NCI-H748 (cell line): ENCODE data around the gene ADAMTS2.
"Not testable (repeated sequence)": the region's sequence is repeated elsewhere in the genome, so short reads cannot be mapped to it uniquely, and the experiment has no call there.

Experiments used
- DNase-seq: peaks from one replicate; lab custom pipeline; 2025; ENCODE audit not compliant: unreplicated experiment; lab: John Stamatoyannopoulos, UW

The ADAMTS2 gene

DNA sequence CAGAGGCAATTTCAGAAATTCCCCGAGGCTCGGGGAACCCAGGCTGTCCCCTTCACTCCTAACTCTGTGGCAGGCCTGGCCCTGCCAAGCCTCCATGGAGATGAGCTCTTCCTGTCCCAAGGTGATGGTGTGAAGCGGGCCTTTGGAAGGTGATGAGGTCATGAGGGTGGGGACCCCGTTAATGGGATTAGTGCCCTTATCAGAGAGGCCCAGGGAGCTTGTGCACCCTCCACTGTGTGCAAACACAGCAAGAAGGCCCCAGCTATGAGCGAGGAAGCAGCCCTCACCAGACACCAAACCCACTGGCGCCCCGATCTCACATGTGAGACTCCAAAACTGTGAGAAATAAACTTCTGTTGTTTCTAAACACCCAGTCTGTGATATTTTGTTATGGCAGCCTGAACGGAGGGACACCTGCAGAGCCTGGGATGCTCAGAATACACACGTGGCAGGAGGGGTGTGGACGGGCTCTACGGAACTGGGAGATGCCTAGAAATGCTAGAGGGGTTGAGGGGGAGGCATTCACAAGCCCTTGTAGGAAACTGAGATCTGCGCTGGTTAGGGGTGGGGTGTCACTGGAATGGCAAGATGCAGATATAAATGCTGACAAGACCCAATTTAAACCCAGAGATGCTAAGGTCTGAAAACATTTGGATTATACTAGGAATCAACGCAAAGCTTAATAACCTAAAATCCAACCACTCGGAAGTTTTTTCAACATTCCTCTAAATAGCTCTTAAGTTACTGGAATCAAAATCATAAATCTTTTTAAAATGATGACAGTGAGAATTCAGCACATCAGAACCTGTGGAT is 46.9 kb downstream of the ADAMTS2 start:
- DNase-seq, result no peak

DNA sequence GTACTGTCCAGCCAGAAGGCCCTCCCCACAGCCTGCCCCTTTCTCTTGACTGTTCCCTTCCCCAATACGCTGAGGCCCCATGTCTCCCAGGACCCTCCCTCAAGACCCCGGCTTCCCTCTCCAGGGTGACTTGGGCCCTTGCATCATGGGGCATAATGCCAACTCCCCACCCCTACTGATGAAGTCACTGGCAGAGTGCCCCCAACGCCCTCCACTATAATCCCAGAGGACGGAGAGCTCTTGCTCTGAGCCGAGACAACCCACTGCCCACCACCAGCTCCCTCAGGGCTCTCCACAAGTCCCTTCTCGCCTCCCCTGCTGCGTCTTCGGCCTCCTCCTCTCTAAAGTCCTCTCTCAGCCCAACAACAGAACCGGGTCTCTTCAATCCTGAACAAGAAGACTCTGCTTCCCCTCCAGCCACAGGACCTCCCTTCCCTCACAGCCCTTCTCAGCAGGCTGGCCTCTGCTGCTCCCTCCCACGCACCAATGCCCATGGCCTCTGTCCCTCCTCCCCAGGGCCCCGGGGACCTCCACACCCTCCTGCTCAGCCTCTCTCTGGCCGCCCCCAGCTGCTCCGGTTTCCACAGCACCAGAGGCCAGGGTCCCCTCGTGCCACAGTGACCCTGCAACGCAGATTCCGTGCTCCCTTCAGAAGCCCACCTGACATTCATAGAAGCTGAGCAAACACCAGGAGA is 47.6 kb downstream of the ADAMTS2 start:
- DNase-seq, result no peak

DNA sequence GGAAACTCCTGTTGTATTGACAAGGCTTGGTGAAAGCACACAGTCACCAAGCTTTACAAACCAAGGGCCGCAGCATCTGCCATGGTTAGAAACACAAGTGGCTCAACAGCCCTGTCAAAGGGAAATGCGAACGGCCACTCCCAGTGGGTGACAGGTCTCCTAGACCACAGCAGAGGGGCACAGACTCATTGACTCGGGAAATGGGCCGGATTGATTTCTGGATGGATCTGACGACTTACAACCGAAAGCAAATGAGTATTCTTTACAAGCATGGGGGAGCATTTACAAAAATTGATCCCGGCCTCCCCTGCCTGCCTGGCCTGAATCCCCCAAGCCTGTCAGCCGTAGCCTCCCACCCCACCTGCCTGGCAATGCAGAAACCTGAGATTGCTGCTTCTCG is 48.2 kb downstream of the ADAMTS2 start:
- DNase-seq, result no peak

DNA sequence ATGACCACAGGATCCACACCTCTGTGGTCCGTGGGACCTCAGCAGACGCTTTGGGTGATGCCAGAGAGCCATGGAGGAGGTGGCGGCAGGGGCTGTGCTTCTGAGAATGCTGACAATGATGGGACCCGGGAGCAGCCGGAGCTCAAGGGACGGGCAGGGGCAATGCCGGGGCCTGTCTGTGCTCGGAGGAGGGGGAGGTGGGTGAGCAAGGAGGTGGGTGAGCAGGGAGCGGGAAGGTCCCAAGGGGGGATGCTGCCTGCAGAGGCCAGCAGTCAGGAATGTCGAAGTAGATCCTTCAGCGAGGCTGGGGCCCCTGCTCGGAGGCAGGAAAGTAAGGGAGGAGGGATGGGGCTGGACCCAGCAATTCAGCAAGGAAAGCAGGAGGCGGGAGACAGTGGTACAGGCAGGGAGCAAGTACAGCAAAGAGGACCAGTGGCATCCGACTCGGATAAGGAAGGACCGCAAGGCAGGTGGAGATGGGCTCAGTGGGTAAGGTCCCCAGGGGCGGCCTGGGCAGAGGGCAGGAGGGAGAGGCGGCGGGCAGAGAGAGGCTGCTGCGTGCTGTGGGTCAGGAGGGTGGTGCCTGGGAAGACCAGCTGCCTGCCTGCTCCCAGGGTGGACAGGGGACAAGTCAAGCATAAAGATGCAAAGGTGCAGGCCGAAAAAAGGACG is 49.0 kb downstream of the ADAMTS2 start:
- DNase-seq, result no peak

DNA sequence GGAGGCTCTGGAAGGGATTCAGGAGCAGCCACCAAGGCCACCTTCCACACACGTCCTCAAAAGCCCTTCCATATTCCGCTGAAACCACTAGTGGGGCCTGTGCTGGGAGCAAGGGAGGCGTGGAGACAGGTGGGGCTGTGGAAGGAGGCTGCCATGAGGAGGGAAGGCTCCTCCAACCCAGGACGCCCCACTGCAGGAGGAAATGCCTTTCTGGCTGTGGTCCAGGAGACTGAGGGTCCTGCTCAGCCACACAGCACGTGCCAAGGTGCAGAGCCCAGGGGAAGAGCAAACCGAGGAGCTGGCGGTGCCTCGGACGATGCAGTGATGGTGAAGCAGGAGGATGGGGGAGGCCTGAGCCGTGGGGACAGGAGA is 49.5 kb downstream of the ADAMTS2 start:
- no peak for DNase-seq

DNA sequence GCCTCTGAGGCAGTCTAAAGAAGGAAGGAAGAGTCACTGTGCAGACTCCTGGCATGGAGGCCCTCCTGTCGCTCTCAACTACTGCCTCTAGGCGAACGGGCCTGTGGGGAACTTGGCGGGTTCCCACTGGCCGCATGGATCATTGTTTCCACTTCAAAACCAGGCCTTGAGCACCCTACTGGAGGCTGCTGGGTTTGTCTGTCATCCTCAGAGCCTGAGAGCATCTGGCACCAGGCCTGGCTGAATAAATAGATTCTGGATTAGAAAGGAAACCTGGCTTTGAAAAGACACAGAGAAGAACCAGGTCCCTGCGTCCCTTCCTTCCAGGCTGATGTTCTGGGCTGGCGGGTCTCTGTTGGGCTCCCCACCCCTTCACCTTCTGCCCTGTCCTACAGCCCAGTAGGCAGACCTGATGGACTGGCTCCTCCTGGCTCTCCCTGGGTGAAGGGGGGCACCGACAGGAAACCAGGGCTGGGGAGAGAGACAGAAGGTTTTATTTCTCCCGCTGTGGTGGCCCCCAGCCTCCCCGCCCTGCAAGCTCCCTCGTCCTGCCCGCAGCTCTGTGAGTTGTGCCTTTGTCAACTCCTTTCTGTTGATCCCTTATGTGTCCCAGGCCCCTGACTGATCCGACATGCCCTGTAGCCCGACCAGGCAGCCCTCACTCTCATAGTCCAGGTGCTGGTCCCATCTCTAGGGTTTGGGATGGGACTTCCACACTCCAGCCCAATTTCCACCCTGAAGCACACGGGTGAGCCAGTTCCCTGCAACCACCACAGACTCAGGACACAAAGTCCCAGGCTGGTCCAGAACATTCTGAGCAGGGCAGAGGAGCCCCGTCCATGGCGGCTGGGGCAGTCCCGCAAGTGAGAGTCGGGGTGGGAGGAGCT is 50.1 kb downstream of the ADAMTS2 start:
- DNase-seq, result no peak

DNA sequence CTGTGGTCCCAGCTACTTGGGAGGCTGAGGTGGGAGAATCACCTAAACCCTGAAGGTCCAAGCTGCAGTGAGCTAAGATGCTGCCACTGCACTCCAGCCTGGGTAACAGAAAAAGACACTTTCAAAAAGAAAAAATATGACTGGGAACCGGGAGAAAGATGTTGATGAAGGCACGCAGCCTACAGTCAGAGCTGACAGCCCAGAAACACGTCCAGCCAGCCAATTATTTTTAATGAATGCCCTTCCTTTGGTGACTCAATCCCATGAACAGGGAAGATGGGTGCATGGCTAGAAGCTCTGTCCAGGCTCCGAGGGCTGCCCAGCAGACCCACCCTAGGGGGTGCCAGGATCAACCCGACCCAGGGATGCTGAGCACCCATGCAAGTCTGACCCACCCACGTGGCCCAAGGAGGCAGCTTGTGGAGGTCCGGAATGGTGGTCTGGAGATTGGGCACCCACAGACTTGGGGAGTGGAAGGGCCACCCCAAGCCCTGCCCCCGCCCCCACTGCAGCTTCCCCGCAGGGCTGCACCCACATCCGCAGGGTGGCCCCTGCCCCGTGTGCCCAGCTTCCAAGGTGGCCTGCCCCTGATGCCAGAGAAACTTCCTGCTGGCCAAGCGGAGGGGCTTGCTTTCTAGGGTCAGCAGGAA is 51.0 kb downstream of the ADAMTS2 start:
- no peak for DNase-seq

DNA sequence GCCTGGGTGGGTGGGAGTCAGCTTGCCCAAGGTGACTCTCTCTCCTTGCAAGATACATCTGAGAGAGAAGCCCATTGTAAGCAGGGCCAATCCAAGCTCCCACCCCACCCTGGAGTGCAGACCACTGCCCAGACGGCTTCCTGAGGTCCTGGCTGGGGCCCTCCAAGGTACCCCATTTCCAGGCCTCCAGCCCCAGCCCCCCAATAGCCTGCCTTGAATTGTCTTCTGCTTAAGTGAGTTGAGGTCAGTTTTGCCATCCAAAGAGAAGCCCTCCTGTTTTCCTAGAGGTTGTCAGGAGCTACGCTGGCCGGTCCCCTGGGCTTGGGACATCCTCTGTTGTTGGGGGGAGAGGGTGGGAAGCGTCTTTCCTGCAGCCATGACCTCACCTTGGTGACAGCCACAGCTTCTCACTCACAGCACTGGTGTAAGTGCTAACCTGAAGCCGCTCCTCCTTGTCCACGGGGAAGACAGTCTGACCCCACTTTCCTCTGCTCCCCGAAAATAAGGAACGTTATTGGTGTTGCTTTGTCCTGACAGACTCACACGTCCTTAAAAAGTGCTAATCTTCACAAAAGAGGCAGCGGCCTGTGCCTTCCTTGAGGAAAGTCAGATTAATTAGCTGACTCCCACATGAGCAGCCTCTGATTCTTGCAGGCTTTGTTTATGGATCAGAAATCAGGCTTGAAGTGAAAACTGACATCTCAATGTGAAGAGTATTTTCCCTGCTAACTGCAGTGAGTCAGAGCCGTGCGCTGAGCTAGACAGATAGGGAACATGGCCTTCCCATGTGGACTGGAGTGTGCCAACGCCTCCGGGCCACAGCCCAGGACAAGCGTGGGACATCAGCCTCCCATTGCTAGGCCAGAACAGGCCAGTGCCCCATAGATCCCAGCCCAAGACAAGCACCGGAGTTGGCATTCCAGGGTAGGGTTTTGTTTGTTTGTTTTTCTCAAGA is 52.3 kb downstream of the ADAMTS2 start:
- no peak for DNase-seq

DNA sequence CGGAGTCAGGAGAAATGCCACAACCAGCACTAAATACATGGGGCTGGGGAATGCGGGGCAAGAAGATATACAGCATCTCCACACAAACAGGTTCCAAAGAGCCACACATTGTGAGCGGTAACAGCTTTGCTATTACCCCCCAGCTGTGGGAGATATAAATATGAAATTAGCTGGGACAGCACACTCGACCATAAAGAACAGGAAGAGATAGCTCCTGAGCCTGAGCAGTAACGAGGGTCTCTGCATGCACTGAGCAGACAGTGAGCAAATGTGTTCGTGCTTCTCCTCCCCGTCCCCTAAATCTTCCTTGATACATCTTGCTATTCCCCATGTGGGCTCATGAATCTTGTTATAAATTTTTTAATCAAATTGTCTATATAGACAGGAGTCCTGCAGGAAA is 53.1 kb downstream of the ADAMTS2 start:
- no peak for DNase-seq

DNA sequence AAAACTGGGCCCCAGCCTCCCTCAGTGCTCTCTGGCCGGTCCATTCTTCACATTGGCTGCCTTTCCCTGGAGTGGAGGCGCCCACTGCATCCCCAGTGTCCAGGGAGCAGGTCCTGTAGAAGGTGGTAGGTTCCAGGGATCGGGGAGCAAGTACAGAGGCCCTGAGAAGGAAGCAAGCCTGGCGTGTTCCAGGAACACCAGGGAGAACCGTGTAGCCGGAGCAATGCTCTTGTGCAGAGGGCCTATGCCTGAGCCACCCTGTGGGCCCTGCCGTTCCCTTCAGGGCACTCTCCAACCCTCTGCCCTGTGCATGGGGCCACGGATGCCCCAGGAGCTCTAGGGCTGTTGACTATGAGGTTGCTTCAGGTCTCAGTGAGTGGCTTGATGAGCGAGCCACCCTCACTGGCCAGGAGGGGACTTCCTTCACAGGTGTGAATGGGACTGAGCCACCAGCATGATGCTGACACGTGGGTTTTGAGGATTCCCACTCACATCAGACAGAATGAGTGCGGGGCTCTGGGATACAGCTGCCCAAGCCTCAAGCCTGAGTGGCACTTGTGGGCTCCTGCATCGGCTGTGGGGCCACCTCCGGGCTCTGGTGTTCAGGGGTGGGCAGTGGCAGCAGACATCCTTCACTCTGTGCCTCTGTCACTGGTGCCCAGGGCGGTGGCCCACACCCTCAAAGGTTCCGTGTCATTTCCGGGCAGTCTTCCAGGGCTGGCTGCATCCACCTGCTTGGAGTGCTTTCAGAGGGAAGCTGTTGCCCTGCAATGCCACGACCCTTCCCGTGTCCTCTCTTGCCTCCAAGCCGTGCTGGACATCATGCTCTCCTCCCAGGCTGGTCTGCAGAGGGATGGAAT is 54.4 kb downstream of the ADAMTS2 start:
- no peak for DNase-seq

DNA sequence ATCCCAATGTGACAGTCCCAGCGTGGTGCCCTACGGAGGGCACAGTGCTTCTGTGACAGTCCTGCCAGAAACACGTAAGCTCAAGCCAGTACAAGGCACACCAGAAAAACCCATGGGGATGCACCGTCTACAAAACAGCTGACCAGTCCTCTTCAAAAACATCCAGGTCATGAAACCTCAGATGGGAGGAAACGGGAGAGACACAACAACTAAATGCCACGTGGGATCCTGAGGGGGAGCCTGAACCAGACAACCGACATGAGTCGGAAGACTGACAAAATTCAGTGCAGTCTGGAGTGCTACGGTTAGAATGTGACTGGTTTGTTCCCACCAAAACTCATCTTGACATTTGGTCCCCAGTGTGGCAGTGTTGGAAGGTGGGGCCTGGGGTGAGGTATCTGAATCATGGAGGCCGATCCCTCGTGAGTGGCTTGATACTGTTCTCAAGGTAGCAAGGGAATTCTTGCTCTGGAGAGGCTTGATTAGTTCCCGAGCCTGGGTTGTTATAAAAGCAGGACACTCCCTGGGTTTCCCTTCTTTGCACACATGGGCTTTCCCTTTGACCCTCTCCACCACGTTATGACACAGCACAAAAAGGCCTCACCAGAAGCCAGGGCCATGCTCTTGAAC is 55.4 kb downstream of the ADAMTS2 start:
- DNase-seq, result no peak

DNA sequence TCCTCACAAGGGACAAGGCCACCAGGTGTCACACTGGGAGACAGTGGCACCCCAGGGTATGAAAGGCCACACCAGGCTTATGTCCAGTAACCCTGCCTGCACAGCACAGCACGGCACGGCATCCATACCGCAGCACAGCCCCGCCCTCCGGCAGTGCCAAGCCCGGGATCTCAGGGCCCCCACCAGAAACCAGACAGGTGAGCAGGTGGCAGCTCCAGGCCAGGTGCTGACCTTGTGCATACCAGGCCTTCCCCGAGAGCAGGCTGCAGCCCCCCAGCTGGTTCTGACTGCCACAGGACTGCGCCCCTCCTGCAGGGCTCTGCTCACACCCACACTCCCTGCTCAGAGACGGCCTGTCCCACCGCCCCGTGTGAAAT is 56.5 kb downstream of the ADAMTS2 start:
- DNase-seq, result no peak

DNA sequence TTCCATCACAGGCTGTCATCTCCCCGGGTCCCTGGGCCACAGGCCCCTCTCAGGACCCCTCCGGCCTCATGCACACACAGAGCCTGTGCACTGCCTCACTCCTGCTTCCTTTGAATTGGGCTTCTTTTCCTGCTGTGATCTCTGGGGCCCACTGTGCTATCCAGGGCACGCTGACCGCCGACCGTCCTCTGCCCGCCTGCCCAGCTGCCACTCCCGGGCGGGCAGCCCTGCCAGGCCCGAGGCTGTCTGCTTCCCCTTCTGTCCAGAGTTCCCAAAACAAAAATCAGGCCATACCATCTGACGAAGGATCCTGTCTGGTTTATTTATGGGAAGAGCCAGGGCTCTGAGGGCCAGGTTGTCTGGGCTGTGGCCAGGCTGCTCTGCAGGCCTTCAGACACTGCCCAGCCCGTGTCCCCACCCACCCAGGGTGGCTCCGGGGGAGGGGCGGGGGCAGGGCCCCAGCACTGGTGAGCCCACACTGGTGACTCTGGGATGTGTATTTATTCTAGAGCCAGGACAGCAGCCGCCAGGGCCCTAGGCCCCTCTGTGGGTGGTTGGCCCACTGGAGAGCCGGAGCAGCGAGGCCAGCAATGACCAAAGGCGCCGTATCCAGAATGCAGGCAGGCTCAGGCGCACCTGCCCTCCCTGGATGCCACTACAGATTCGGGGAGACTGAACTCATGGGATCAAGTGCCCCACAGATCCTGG is 57.0 kb downstream of the ADAMTS2 start:
- no peak for DNase-seq

DNA sequence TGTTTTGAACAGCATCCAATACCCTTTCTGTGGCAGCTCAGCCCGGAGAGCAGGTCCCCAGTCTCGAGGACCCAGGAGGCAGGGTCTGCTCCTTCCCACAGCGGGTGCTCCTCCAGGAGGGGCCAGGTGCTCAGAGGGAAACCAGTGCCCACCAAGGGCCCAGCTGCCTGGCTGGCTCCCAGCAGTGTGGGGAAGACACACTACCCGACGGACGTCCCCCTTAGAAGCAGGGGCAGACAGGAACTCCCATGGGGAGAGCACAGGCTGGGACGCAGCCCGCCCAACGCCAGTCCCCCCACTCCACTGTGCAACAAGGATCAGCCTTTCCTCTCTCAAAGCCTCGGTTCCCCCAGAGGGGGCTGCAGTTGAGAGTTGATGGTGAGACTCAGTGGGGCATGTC is 57.6 kb downstream of the ADAMTS2 start:
- no peak for DNase-seq

DNA sequence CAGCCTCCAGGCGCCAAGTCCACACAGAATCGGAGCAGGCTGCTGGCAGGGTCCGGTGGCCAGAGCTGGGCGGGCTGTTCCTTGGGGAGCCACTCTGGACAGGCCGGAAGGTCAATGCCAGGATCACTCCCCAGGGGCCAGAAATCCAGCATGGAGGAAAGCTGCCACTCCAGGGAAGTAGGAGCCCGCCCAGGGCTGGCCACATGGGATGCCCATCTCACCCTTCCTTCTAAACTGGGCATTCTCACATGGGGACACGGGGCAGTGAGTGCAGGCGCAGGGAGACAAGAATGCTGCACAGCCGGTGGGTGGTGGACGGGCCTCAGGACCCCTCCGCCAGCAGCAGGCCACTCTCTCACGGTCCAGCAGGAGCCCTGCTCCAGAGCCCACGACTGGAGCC is 58.2 kb downstream of the ADAMTS2 start:
- DNase-seq, result no peak

DNA sequence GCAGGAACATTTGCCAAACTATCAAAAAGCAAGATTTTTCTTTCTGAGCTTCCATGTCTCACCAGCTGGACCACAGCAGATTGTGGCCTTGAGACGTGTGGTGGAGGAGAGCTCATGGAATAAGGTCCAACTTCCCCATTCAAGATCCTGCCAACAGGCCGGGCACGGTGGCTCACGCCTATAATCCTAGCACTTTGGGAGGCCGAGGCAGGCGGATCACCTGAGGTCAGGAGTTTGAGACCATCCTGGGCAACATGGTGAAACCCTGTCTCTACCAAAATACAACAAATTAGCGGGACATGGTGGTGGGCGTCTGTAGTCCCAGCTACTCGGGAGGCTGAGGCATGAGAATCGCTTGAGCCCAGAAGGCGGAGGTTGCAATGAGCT is 59.5 kb downstream of the ADAMTS2 start:
- DNase-seq, result not testable (repeated sequence)

DNA sequence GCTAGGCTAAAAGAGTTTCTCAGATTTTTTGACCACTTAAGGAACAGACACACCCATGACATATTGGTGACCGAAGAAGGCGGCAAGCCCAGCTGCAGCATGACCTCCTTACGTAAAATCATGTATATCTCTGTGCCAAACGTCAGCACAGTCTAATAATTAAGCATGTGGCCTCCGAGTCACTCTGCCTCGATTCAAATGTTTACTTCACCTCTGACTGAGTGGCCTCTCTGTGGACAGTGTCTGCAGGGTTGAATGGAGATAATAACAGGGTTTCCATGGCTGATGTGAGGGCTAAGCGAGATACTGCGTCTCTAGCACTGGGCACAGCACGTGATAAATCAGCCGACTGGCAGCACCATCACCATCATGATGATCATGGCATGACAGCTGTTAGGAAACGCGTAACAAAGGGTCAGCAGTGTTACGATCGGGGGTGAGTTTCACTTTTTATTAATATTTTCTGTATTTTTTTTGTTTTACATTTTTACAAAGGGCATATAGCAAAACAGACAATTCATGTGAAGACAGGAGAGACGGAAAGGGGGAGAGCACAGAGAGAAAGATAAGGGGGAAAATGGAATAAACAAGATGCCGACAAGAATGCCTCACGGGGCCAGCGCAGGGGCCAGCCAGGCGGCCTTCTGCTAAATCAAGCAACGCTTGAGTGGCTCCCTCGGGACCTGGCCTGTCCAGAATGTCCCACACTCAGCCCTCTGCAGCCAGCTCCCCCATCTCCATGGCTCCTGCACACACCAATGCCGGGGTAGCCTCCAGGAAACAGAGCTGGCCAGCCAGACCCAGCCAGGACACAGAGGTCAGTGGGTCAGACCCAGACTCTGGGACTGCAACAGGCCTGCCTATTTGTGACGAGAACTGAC is 60.3 kb downstream of the ADAMTS2 start:
- peak; percentile 48 for DNase-seq
